Inferior parietal cortex (tissue), 1 donor: Measurements from ENCODE around the gene PEAR1.

Source experiments
- DNase-seq: peaks from one replicate; pipeline ENCODE4 v3.0.0-alpha.2; 2016; ENCODE audit errors: extremely low spot score

Gene PEAR1

DNA sequence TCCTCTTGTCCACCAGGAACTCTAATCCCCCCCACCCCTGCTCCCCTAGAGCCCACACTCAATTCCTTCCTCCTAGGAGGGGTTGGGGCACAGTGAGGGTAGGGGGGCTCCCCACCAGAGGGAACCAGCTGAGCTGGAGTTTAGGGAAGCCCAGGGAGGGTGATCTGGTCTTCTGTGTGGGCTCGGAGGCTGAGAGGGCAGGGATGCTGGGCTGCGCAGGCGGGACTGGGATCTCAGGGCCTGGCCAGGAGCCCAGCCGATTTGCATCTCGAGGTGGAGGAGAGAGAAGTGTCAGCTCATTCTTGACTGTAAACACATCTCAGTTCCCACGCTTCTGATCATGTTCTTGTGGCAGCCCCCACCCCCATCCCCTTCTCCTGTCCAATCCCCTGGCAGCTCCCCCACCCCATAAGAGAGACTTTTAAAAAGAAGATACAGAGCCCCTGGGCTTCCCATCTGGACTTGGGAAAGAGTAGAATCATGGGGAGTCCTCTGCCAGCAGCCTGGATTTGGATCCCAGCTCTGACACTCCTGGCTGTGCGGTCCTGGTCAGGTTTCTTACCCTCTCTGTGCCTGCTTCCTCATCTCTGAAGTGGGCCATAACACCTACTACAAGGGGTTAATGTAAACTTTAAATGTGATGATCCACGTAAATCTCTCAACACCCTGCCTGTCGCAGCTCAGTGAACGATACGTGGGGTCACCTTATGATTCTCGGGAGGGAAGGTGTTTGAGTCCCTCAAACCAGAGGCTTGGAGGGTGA is 6.6 kb downstream of the PEAR1 start:
- DNase-seq: no peak

DNA sequence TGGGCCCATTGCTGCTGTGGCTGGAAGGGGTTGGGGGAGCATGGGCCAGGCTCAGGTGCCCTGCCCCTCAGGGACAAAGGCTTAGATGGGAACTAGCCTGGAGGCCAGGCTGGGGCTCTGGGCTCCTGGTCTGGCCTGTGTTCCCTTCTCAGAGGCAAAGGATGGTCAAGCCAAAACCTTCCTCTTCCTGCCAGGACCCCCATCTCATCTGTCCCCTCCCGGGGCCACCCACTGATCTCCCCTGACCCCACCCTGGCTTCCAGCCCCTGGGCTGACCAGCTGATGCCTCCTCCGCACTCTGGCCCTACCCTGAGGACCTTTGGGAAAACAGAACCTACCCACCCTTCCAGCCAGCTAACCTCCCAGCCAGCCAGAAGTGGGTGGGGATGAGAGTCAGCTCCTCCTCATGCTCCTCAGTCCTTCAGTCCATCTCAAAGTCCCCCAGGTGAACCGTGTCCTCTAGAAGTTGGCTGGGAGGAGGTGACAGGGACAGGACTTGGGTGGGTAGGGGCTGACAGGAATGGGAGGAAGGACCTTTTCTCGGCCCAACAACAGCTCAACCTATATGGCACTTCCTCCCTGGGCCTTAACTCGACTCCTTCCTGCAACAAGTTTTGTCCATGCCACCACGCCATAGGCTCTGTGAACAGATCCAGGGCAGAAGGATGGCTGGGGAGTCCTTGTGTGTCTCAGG is 7.5 kb downstream of the PEAR1 start:
- DNase-seq: no peak

DNA sequence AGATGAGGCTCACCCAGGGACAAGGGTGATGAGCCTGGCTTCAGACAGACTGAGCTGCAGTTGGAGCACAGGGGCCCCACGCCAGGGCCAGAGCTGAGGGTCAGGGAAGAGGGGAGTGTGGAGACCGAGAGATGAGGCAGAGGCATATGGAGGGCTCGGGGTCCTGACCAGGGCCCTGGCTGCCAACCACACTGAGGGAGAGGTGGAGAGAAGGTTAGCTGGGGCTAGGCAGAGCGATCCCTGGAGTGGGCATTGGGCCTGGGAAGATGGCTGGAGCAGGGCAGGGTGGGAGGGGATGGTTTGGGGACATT is 8.0 kb downstream of the PEAR1 start:
- no peak for DNase-seq

DNA sequence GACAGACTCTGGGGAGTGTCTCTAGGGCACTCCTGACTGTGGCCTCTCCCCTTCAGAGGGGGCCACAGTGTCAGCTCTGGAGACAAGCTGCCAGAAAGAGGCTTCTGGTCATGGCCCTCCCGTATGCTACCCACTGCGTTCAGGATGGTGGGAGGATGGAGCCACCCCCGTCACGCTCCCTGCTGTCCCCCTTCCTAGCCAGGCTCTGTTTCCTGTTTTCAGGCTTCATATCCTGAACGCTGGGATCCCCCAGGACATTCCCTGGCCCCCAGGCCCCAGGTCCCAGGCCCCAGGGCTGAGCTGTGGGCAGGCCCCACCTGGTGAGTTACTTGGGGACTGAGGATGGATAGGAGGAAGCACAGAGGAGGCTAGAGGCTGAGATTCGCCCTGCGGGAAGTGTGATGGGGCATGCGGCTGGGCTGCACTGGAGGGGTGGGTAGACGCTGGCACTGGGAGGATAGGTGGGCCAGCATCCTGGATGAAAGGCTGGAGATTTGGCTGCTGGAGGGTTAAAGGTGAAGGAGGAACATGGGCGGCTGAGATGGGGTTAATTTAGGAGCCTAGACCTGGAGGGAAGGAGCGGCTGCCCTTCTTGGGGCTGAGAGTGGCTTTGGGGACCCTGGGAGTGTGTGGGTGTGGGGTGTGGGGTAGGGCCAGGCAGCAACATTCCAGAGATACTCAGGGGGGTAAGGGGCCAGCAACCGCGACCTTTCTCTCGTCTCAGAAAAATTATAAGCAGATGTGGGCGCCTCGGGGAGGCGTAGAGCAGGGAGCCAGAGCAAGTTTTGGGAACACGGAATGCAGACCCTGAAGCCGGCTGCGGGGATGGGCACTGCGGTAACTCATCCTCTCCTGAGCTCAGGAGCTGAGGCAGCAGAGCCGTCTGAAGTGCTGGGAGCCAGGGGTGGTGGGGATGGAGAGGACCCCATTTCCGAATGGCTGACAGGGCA is 8.7 kb downstream of the PEAR1 start:
- DNase-seq: no peak

DNA sequence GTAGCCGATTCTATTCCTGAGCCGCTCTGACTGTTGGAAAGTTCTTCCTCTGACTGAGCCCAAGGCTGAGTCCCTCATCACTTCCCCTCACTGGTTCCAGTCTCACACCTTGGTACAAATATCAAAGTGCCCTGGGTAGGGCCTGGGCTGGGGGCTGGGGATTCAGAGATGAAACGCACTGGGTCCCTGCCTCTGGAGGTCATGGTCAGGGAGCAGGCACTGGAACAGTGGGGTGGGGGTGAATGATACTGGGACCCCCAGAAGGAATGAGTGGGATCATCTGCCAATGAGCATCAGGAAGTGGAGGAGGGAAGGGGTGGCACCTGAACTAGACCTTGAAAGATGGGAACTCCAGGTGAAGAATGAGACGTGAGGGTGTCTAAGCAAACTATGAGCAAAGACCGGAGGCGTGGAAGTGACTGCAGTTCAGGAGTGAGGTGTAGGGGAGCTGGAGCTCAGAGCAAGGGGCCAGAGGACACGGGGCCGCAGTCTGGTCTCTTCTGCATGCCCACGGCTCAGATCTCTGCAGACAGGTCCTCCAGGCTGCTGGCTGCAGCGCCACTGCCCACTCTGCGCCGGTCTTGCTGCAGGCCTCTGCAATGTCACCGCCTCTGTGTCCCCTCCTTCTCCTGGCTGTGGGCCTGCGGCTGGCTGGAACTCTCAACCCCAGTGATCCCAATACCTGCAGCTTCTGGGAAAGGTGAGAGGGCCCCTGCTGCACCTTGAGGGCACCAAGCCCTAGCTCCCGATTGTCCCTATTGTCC is 10.0 kb downstream of the PEAR1 start:
- no peak for DNase-seq

DNA sequence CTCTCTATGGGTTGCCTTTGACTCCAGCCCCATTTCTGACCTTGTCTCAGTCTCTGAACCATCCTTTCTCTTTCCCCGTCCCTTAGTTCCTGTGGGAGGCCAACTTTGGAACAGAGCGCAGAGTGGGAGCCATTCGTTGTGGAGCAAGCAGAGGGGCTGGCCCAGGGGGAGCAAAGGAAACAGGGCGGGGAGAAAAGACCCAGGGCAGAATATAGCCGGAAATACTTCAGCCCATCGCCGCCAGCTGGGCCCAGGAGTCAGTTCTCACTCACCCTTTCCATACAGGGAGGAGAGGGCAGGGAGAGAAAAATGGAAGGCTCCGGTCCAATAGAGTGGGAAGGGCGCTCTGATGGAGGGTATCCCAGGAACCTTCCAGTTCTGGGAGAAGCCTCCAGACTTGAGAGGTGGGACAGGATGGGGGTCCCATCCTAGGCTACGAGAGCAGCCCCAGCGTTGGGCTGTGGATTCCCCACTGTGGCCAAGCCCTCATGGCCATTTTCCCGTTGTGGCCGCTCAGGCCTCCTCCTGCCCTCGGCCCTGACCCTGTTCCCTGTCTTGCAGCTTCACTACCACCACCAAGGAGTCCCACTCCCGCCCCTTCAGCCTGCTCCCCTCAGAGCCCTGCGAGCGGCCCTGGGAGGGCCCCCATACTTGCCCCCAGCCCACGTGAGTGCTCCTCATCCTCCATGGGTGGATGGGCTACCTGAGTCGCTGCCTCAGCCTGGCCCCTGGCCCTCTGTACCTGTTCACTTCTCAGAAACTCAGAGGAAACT is 10.9 kb downstream of the PEAR1 start:
- no peak for DNase-seq

DNA sequence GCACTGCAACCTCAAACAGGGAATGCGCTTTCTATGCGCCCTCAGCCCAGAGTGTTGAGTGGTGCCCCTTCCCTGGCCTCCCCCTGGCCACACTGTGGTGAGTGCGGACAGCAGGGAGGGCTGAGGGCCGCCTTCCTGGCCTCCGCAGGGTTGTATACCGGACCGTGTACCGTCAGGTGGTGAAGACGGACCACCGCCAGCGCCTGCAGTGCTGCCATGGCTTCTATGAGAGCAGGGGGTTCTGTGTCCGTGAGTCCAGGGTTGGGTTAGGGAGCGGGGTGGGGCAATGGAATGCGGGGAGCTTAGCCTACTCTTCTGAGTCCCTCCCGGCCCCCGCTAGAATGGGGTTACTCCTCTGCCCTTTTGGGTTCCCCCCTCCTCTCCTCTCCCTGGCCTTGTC is 11.7 kb downstream of the PEAR1 start:
- DNase-seq: no peak

DNA sequence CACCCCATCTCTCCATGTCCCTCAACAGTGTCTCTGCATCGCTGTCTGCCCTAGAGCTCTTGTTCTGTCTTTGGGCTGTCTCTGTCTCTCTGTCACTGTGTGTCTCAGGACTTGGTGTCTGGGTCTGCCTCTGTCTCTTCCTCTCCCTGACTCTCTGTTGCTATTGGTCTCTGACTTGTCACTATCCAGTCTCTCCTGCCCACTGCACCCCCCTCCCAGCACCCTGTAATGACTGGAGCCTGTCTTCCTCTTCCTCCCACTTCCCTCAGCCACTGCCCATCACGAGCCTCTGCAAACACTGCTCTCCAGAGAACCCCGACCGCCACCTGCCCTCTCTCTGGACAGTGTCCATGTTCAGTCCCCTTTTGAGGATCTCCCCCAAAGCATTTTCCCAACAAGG is 12.1 kb downstream of the PEAR1 start:
- no peak for DNase-seq

DNA sequence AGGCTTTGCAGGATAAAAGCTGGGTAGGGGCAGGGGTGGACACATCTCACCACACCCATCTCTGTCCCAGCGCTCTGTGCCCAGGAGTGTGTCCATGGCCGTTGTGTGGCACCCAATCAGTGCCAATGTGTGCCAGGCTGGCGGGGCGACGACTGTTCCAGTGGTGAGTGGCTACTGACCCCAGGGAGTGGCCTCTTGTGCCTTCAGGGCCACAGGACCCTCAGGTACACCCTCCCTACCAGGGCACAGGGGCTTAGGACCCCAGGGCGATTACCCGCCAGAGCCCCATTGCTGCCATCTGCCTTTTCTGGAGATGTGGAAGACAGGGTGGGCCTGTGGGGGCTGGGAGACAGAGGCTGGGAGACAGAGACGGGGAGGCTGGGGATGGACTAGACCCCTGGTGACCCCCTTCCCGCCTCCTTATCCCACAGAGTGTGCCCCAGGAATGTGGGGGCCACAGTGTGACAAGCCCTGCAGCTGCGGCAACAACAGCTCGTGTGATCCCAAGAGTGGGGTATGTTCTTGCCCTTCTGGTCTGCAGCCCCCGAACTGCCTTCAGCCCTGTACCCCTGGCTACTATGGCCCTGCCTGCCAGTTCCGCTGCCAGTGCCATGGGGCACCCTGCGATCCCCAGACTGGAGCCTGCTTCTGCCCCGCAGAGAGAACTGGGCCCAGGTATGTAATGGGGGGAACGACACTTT is 12.8 kb downstream of the PEAR1 start:
- DNase-seq: no peak

DNA sequence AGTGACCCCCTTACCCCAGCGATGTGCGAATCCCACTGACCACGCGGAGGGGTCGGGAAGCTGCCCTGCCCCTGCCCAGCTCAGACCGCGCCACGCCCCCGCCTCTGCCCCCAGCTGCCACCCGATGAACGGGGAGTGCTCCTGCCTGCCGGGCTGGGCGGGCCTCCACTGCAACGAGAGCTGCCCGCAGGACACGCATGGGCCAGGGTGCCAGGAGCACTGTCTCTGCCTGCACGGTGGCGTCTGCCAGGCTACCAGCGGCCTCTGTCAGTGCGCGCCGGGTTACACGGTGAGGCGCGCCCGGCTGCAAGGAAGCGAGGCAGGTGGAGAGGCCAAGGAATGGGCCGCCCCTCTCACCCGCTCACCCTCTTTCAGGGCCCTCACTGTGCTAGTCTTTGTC is 15.0 kb downstream of the PEAR1 start:
- no peak for DNase-seq

DNA sequence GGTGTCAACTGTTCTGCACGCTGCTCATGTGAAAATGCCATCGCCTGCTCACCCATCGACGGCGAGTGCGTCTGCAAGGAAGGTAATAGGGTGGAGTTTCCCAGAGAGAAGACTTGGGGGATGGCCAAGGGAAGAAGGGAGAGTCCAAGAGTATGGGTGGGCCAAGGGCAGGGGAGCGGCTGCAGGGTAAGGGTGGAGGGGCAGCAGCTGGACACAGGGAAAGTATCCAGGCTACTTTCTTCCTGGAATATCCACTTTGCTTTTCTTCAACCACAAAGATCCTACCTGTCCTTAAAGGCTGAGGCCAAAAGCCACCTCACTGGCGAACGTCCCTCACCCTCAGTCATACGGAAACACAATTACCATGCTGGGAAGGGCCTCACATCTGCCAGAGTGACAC is 15.4 kb downstream of the PEAR1 start:
- DNase-seq: no peak

DNA sequence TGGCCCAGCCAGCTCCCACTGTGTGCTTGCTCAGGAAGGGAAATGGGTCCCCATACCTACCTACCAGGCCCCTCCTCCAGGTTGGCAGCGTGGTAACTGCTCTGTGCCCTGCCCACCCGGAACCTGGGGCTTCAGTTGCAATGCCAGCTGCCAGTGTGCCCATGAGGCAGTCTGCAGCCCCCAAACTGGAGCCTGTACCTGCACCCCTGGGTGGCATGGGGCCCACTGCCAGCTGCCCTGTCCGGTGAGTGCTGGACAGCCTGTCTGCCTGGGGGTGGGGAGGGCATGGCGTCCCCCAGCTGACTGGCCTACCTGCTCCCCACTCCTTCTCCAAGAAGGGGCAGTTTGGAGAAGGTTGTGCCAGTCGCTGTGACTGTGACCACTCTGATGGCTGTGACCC is 16.2 kb downstream of the PEAR1 start:
- no peak for DNase-seq

DNA sequence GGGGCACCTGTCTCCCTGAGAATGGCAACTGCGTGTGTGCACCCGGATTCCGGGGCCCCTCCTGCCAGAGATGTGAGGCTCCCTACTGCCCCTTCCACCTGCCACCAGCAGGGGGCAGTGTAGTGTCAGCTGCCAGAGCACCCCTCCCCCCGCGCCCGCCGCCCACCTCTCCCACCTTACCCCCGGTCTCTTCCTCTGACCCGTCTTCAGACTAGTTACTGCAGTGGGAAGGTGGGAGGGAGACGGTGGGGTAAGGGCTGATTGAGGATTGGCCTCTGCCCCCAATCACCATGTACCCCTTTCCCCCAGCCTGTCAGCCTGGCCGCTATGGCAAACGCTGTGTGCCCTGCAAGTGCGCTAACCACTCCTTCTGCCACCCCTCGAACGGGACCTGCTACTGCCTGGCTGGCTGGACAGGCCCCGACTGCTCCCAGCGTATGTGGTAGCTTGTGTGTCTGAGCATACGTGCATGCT is 16.8 kb downstream of the PEAR1 start:
- DNase-seq: no peak

DNA sequence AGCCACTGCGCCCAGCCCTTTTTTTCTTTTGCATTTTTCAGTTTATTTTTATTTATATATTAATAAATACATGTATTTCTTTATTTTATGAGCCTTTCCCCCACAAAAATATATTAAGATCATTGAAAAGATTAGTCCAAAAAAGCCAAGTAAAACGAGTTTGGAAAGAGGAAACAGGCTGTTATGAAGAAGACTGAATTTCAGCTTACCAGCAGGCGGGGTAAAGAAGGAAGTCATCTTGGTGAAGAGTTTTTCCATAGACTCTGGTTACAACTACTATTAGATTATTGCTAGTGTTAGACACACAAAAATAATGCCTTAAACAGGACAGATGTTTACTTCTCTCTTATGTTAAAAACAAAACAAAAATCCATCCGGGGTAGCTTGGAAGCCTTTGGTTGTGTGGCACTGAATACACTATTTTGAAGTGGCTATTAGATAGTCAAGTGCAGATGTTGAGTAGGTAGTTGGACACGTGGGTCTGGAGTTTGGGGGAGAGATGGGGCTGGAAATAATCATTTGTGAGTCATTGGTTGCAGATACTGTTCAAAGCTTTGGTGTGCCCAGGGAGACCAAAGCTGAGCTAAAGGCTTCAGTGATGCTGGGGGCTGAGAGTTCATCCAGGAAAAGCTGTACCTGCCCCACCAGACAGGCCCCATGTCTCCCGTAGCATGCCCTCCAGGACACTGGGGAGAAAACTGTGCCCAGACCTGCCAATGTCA is 18.2 kb downstream of the PEAR1 start:
- DNase-seq: no peak

DNA sequence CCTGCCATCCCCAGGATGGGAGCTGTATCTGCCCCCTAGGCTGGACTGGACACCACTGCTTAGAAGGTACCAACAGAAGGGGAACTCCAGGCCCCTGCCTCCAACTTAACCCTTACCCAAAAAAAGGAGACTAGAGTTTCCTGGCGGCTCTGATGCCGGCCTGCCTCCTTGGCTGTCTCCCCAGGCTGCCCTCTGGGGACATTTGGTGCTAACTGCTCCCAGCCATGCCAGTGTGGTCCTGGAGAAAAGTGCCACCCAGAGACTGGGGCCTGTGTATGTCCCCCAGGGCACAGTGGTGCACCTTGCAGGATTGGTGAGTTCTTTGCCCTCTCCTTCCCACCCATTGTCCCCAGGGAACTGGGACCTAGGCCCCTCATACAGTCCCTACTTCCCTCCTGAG is 18.8 kb downstream of the PEAR1 start:
- no peak for DNase-seq

DNA sequence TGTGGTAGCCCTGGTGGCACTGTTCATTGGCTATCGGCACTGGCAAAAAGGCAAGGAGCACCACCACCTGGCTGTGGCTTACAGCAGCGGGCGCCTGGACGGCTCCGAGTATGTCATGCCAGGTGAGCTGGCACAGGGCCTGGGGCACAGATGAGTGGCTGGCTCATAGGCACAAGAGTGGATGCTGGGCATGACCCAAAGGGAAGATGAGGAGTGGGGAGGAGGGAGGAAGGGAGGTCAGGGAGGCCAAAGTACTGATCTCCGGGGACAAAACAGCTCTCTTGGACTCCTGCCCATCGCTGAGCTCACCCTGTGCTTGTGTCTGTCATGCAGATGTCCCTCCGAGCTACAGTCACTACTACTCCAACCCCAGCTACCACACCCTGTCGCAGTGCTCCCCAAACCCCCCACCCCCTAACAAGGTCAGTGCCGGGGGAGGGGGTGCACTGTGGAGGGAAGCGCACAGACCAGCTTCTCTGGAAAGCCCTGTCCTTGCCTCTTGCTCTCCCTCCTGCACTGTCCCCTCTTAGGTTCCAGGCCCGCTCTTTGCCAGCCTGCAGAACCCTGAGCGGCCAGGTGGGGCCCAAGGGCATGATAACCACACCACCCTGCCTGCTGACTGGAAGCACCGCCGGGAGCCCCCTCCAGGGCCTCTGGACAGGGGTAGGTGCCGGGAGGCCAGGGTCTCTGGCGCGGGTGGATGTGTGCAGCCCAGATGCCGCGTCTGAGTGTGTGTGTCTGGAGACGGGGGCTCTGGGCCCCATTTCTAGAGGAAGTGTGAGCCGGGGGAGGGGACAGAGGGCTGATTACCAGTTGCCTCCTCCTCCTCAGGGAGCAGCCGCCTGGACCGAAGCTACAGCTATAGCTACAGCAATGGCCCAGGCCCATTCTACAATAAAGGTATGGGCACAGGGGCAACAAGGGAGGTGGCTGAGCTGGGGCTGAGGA is 19.6 kb downstream of the PEAR1 start:
- DNase-seq: no peak

DNA sequence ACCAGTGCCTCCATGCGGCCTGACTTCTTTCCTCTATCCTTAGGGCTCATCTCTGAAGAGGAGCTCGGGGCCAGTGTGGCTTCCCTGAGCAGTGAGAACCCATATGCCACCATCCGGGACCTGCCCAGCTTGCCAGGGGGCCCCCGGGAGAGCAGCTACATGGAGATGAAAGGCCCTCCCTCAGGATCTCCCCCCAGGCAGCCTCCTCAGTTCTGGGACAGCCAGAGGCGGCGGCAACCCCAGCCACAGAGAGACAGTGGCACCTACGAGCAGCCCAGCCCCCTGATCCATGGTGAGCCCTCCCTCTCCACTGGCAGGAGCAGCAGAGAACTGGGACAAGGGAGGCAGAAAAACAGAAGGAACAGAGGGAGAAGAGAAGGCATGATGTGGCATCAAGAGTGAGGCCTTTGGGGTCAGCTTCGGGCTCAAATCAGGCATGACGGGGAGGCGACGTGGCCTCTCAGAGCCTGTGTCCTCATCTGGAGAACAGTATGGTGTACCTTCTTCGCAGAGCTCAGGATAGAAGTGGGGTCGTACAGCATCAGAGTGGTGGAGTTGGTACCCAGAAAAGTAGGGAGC is 20.4 kb downstream of the PEAR1 start:
- no peak for DNase-seq

DNA sequence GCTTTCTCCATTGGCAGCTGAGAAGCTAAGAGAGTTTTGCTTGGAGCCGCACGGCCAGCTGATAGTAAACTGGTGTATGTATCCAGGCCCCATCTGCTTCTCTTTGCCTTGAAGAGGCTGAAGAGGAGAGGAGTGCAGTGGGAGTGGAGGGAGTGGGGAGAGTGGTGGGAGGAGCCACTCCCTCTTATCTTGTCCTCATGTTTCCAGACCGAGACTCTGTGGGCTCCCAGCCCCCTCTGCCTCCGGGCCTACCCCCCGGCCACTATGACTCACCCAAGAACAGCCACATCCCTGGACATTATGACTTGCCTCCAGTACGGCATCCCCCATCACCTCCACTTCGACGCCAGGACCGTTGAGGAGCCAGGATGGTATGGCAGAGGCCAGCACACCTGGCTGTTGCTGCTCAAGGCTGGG is 20.9 kb downstream of the PEAR1 start:
- no peak for DNase-seq
